HepG2 (cell line): ENCODE data around the gene IRF7. TPM values are rescaled to one million over a fixed set of nuclear protein-coding genes. Genes with fewer than 3 reads are reported as not detected.
"Not testable (repeated sequence)": the region's sequence is repeated elsewhere in the genome, so short reads cannot be mapped to it uniquely, and the experiment has no call there.

Experiments
- ATAC-seq: fragments of 200-7000 bp; cut with Tn5 transposase; 3 replicates; pipeline ENCODE4 v1.9.1; 2020; ENCODE audit warnings: mild to moderate bottlenecking, moderate library complexity
- BruUV-seq: library from RNA; stranded (reverse); fragments of 400-500 nt; replicated peaks from 2 replicates; lab custom pipeline; 2021; lab: Mats Ljungman, UMichigan
- CTCF ChIA-PET: fragments of 300-600 bp; formaldehyde crosslinking; extraction: SDS; loops from one replicate; lab custom pipeline; 2021; ENCODE audit warnings: low total read pairs, inconsistent platforms, low intra/inter-chr PET ratio; lab: Yijun Ruan, JAX
- POLR2A ChIA-PET: fragments of 350-600 bp; sonication (Branson Sonifier 250); formaldehyde crosslinking; loops from one replicate; lab custom pipeline; 2020; ENCODE audit warnings: antibody characterized with exemption, inconsistent platforms; lab: Yijun Ruan, JAX
- DNase-seq: peaks from one replicate; pipeline ENCODE4 v3.0.0-alpha.2; 2015; ENCODE audit warnings: low spot score
- FAIRE-seq: peaks from 3 replicates; lab custom pipeline; 2011; peaks lifted over from hg19 to GRCh38; lab: Jason Lieb, UNC
- H2AFZ ChIP-seq: one replicate; pipeline ENCODE4 v1.6.1; 2011; ENCODE audit warnings: low read length, inconsistent platforms
- H3K27ac ChIP-seq: fragments of 300-600 bp; 3 replicates; pipeline ENCODE4 v1.8.0; 2011; ENCODE audit warnings: mixed run types, mild to moderate bottlenecking, mixed read lengths, low read length, inconsistent platforms; ENCODE audit not compliant: insufficient read depth; ENCODE audit errors: extremely low read length
- H3K27me3 ChIP-seq, 2 experiments: fragments of 200-600 bp in 1 of 2; 2 replicates in 1 of 2; 3 replicates in 1 of 2; pipeline versions ENCODE4 v1.6.0 to v1.8.0; 2011; ENCODE audit warnings: low read length in 2 of 2, mild to moderate bottlenecking in 2 of 2, moderate library complexity in 2 of 2, inconsistent platforms in 1 of 2; ENCODE audit not compliant: insufficient read depth in 2 of 2, control insufficient read depth in 1 of 2
- H3K36me3 ChIP-seq, 2 experiments: fragments of 200-600 bp in 1 of 2; replicated peaks in 1 of 2; 2 replicates in 1 of 2; 3 replicates in 1 of 2; pipeline versions ENCODE4 v1.5.1 to v1.8.0; 2011; ENCODE audit warnings: low read length in 2 of 2, inconsistent platforms in 1 of 2; ENCODE audit not compliant: insufficient read depth in 2 of 2, control insufficient read depth in 1 of 2
- H3K4me1 ChIP-seq: 2 replicates; pipeline ENCODE4 v1.5.1; 2012; ENCODE audit warnings: low read length, inconsistent platforms; ENCODE audit not compliant: insufficient read depth
- H3K4me2 ChIP-seq: 2 replicates; pipeline ENCODE4 v1.6.0; 2011; ENCODE audit warnings: low read depth, low read length, inconsistent platforms
- H3K4me3 ChIP-seq, 3 experiments: fragments of 200-600 bp in 1 of 3; sonication (generic), shearing (Covaris generic) in 1 of 3; replicated peaks in 1 of 3; 2 replicates each; pipeline ENCODE4 v1.5.1; 2011 to 2016; ENCODE audit warnings: low read length in 3 of 3, inconsistent platforms in 2 of 3, low read depth in 2 of 3, mild to moderate bottlenecking in 2 of 3, control low read depth in 1 of 3, mixed read lengths in 1 of 3; ENCODE audit not compliant: insufficient read depth in 1 of 3
- H3K79me2 ChIP-seq: one replicate; pipeline ENCODE4 v1.6.1; 2011; ENCODE audit warnings: low read length, inconsistent platforms; ENCODE audit not compliant: insufficient read depth
- H3K9ac ChIP-seq: 2 replicates; pipeline ENCODE4 v1.6.0; 2011; ENCODE audit warnings: mild to moderate bottlenecking, low read depth, low read length, inconsistent platforms; ENCODE audit not compliant: insufficient read depth
- H3K9me3 ChIP-seq: 2 replicates; pipeline ENCODE4 v1.5.1; 2012; ENCODE audit warnings: mild to moderate bottlenecking, low read length
- H4K20me1 ChIP-seq: 2 replicates; pipeline ENCODE4 v1.6.0; 2011; ENCODE audit warnings: inconsistent platforms, mild to moderate bottlenecking, low read length, moderate library complexity; ENCODE audit not compliant: insufficient read depth
- WGBS: methylation state at CpG from one replicate; pipeline ENCODE4 v1.1.6; 2017; ENCODE audit warnings: low lambda C conversion rate; 5-methylcytosine and 5-hydroxymethylcytosine counted together
- in situ Hi-C: cut with HindIII; loops from 2 replicates; pipeline ENCODE4 v1.10.0; 2017; ENCODE audit warnings: low pct_unique_long_range_greater_than_20kb; ENCODE audit not compliant: extremely low pct_ligation_motif_present
- intact Hi-C: fragments of 100-400 bp; cut with micrococcal nuclease; formaldehyde crosslinking; loops from one replicate; pipeline ENCODE4 v1.10.0; 2022; ENCODE audit not compliant: unreplicated experiment
- polyA plus RNA-seq, 8 experiments: library from polyadenylated mRNA; depleted of rRNA in 3 of 8; stranded (reverse) in 7 of 8; unstranded in 1 of 8; fragments of >200 nt; fragmentation: Illumina TruSeq in 4 of 8; extraction: Trizol in 4 of 8; gene quantifications; 2 replicates each; pipeline versions ENCODE4 v1.2.1 to v1.2.3, GENCODE V29; 2011 to 2016; ENCODE audit warnings: low read depth in 4 of 8, missing spikeins in 1 of 8, mixed read lengths in 1 of 8; ENCODE audit not compliant: insufficient read depth in 1 of 8
- total RNA-seq, 5 experiments: library from RNA; depleted of rRNA; stranded (reverse); fragments of >200 nt; fragmentation: Illumina TruSeq; extraction: Trizol; gene quantifications; 2 replicates each; pipeline ENCODE4 v1.2.3, GENCODE V29; 2016; ENCODE audit warnings: low read depth in 1 of 5
- TF ChIP-seq, protein P1 (sequence below): IDR thresholded peaks from 2 replicates; pipeline ENCODE4 v1.6.1; 2016; ENCODE audit warnings: low read depth, missing genetic modification reagents, missing compliant biosample characterization

Gene IRF7
- total and polyA plus RNA-seq, 2 of the 13 experiments (the other 11 are each of a cell fraction or from before 2014, with no cell fraction given), result not detected

DNA sequence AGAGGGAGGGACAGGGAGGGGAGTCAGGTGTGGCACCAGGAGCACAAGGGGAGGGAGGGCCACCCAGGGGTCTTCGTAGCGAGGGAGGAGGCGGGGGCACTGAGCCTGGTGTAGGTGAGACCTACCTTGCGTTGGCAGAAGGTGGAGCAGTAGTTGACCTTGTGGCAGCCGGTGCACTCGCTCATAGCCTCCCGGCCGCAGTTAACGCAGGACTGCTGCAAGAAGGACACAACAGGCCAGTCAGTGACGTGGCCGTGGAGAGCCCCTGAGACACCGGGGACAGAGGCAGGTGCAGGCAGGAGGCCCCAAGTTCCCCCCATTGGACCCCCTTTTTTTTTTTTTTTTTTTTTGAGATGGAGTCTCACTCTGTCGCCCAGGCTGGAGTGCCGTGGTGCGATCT, 38.1 kb upstream of the IRF7 start (continued):
- TF ChIP-seq, protein P1, sequence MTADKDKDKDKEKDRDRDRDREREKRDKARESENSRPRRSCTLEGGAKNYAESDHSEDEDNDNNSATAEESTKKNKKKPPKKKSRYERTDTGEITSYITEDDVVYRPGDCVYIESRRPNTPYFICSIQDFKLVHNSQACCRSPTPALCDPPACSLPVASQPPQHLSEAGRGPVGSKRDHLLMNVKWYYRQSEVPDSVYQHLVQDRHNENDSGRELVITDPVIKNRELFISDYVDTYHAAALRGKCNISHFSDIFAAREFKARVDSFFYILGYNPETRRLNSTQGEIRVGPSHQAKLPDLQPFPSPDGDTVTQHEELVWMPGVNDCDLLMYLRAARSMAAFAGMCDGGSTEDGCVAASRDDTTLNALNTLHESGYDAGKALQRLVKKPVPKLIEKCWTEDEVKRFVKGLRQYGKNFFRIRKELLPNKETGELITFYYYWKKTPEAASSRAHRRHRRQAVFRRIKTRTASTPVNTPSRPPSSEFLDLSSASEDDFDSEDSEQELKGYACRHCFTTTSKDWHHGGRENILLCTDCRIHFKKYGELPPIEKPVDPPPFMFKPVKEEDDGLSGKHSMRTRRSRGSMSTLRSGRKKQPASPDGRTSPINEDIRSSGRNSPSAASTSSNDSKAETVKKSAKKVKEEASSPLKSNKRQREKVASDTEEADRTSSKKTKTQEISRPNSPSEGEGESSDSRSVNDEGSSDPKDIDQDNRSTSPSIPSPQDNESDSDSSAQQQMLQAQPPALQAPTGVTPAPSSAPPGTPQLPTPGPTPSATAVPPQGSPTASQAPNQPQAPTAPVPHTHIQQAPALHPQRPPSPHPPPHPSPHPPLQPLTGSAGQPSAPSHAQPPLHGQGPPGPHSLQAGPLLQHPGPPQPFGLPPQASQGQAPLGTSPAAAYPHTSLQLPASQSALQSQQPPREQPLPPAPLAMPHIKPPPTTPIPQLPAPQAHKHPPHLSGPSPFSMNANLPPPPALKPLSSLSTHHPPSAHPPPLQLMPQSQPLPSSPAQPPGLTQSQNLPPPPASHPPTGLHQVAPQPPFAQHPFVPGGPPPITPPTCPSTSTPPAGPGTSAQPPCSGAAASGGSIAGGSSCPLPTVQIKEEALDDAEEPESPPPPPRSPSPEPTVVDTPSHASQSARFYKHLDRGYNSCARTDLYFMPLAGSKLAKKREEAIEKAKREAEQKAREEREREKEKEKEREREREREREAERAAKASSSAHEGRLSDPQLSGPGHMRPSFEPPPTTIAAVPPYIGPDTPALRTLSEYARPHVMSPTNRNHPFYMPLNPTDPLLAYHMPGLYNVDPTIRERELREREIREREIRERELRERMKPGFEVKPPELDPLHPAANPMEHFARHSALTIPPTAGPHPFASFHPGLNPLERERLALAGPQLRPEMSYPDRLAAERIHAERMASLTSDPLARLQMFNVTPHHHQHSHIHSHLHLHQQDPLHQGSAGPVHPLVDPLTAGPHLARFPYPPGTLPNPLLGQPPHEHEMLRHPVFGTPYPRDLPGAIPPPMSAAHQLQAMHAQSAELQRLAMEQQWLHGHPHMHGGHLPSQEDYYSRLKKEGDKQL, result no peak

DNA sequence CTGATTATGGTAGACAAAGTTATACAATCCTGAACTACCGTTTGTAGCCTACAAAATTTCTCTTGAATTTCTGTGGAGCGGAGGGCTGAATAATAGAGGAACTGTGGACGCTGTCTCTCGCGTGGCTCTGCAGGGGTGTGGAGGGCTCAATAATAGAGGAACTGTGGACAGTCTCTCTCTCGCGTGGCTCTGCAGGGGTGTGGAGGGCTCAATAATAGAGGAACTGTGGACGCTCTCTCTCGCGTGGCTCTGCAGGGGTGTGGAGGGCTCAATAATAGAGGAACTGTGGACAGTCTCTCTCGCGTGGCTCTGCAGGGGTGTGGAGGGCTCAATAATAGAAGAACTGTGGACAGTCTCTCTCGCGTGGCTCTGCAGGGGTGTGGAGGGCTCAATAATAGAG, 37.4 kb upstream of the IRF7 start:
- H3K9me3 ChIP-seq, in situ Hi-C loops, BruUV-seq, FAIRE-seq, H3K4me3 ChIP-seq, H3K4me2 ChIP-seq, ATAC-seq, CTCF ChIA-PET, H3K79me2 ChIP-seq, H3K9ac ChIP-seq, H3K27ac ChIP-seq, H2AFZ ChIP-seq, DNase-seq, H4K20me1 ChIP-seq, POLR2A ChIA-PET, H3K27me3 ChIP-seq: not testable (repeated sequence)
- intact Hi-C loops, result loop anchor here (10.0 kb wide), 1 partner anchor 52 kb away; the partner anchor contains the start of gene EPS8L2
- Histone ChIP-seq H3K4me1 (peaks cover 41% of the 10 kb centered on the region), H3K36me3 (peaks cover 6 to 19% of the 10 kb centered on the region in 2 experiments; a peak in 4 of 5 replicates)
- 94% methylated on average over 12 of the region's 14 CpGs for WGBS
